GM12873 (cell line): ENCODE data around the gene TLR1.

ENCODE experiments used
- CTCF ChIP-seq: IDR thresholded peaks from 2 replicates; pipeline ENCODE4 v1.5.1; 2012; ENCODE audit warnings: low read depth, mild to moderate bottlenecking, moderate library complexity, low read length, control low read depth; ENCODE audit not compliant: insufficient read depth; ENCODE audit errors: missing control alignments

TLR1 gene

DNA sequence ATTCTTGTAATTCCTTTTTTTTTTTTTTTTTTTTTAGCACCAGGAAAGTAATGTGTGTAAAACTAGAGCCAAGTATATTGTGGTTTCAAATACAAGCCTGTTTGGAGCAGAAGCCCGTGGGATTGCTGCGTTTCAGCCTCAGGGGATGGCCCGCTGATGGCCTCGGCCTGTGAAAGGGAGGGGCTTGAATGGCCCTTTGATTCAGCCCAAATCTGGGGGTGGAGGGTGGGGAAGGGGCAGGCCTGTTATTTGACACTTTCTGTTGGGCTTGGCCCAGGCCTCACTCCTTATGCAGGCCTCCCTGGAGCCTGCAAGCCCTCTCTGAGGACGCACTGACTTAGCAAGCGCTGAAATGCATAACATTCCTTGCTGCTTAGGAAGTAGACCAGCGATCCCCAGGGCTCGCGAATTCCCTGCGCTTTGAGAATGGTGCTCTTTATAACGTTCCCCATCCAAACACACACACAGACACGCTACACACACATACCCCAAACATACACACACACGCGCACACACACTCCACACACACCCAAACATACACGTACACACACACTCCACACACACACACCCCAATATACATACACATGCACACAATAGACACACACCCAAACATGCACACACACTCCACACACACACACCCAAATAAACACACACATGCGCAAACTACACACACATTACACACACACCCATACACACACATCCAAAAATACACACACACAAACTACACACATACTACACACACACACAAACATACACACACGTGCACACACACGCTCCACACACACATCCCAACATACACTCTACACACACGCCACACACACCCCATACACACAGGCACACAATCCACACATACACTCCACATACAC, 51.4 kb downstream of the TLR1 start:
- TF ChIP-seq CTCF: no peak

GRCh38 chr4:38752372-38752940, 52.1 kb downstream of the TLR1 start:
- TF ChIP-seq CTCF: no peak

- TF ChIP-seq CTCF: no peak
Measured at GRCh38 chr4:38751341-38752010, 53.1 kb downstream of the TLR1 start.

- no peak for TF ChIP-seq CTCF
Measured at GRCh38 chr4:38749336-38749735, 55.3 kb downstream of the TLR1 start.

GRCh38 chr4:38747629-38748028, 57.0 kb downstream of the TLR1 start:
- no peak for TF ChIP-seq CTCF
